Measurements from ENCODE around the gene TCAP. TPM values are rescaled to one million over a fixed set of nuclear protein-coding genes. Genes with fewer than 3 reads are reported as not detected.

Gene TCAP
- total and polyA plus RNA-seq, 2 experiments from 2014 or later: 0.61 to 2.1 TPM

DNA sequence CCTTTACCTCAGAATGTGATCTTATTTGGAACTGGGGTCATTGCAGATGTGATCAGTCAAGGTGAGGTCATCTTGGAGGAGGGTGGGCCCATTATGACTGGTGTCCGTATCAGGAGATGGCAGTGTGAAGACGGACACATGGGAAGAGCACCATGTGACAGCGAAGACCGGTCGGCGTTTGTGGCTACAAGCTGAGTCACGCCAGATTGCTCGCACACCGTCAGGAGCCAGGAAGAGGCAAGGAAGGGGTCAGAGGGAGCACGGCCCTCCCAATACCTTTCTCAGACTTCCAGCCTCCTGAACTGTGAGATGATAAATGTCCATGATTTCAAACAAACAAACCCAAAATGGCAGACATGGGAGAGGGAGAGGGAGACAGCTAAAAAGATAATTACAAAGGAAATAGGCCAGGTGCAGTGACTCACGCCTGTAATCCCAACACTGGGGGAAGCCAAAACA is 15.0 kb upstream of the TCAP start:
- ATAC-seq: no peak
- Mint-ChIP-seq H3K9me3 (no peaks in the 10 kb centered on the region; the same call in 2 of the 3 replicates), H3K4me1 (peaks cover 56% of the 10 kb centered on the region), H3K27me3 (ENCODE audit: insufficient read depth, low read depth, poor library complexity) (peaks cover 20% of the 10 kb centered on the region), H3K4me3 (no peak overlapping the region; the same call in 2 of the 3 replicates), H3K36me3 (ENCODE audit: low read depth) (peaks cover 5% of the 10 kb centered on the region), H3K27ac (no peak overlapping the region)
- Histone ChIP-seq H3K36me3 (ENCODE audit: insufficient read depth) (no peaks in the 10 kb centered on the region), H3K27ac (ENCODE audit: low read depth) (no peak overlapping the region; the same call in 1 of the 2 replicates), H3F3A (replicated peaks; ENCODE audit: low read depth) (peaks cover 14% of the 10 kb centered on the region; the same call in 1 of the 2 replicates), H3K4me3 (no peak overlapping the region), H3K27me3 (ENCODE audit: insufficient read depth) (no peaks in the 10 kb centered on the region), H3K79me2 (replicated peaks; ENCODE audit: insufficient read depth) (peaks cover 32% of the 10 kb centered on the region), H3K4me1 (ENCODE audit: insufficient read depth) (peaks cover 36% of the 10 kb centered on the region), H3K4me2 (no peak overlapping the region), H4K20me1 (replicated peaks; ENCODE audit: insufficient read depth) (peaks cover 10% of the 10 kb centered on the region), H2AFZ (no peak overlapping the region), H3K9me2 (ENCODE audit: insufficient read depth) (no peaks in the 10 kb centered on the region)
- no peak for DNase-seq (ENCODE audit: low spot score)
- TF ChIP-seq, protein P1, sequence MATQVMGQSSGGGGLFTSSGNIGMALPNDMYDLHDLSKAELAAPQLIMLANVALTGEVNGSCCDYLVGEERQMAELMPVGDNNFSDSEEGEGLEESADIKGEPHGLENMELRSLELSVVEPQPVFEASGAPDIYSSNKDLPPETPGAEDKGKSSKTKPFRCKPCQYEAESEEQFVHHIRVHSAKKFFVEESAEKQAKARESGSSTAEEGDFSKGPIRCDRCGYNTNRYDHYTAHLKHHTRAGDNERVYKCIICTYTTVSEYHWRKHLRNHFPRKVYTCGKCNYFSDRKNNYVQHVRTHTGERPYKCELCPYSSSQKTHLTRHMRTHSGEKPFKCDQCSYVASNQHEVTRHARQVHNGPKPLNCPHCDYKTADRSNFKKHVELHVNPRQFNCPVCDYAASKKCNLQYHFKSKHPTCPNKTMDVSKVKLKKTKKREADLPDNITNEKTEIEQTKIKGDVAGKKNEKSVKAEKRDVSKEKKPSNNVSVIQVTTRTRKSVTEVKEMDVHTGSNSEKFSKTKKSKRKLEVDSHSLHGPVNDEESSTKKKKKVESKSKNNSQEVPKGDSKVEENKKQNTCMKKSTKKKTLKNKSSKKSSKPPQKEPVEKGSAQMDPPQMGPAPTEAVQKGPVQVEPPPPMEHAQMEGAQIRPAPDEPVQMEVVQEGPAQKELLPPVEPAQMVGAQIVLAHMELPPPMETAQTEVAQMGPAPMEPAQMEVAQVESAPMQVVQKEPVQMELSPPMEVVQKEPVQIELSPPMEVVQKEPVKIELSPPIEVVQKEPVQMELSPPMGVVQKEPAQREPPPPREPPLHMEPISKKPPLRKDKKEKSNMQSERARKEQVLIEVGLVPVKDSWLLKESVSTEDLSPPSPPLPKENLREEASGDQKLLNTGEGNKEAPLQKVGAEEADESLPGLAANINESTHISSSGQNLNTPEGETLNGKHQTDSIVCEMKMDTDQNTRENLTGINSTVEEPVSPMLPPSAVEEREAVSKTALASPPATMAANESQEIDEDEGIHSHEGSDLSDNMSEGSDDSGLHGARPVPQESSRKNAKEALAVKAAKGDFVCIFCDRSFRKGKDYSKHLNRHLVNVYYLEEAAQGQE (IDR thresholded peaks at IDR 0.05; ENCODE audit: unreplicated experiment): no peak
- no peak for TF ChIP-seq JUNB (IDR thresholded peaks at IDR 0.05; ENCODE audit: unreplicated experiment)
- TF ChIP-seq, protein P2, sequence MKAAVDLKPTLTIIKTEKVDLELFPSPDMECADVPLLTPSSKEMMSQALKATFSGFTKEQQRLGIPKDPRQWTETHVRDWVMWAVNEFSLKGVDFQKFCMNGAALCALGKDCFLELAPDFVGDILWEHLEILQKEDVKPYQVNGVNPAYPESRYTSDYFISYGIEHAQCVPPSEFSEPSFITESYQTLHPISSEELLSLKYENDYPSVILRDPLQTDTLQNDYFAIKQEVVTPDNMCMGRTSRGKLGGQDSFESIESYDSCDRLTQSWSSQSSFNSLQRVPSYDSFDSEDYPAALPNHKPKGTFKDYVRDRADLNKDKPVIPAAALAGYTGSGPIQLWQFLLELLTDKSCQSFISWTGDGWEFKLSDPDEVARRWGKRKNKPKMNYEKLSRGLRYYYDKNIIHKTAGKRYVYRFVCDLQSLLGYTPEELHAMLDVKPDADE (IDR thresholded peaks at IDR 0.05): no peak
- TF ChIP-seq NANOG (IDR thresholded peaks at IDR 0.05; ENCODE audit: borderline replicate concordance): no peak
- no peak for TF ChIP-seq ZNF114 (CRISPR knock-in tag; IDR thresholded peaks at IDR 0.05)
- TF ChIP-seq, protein P3, sequence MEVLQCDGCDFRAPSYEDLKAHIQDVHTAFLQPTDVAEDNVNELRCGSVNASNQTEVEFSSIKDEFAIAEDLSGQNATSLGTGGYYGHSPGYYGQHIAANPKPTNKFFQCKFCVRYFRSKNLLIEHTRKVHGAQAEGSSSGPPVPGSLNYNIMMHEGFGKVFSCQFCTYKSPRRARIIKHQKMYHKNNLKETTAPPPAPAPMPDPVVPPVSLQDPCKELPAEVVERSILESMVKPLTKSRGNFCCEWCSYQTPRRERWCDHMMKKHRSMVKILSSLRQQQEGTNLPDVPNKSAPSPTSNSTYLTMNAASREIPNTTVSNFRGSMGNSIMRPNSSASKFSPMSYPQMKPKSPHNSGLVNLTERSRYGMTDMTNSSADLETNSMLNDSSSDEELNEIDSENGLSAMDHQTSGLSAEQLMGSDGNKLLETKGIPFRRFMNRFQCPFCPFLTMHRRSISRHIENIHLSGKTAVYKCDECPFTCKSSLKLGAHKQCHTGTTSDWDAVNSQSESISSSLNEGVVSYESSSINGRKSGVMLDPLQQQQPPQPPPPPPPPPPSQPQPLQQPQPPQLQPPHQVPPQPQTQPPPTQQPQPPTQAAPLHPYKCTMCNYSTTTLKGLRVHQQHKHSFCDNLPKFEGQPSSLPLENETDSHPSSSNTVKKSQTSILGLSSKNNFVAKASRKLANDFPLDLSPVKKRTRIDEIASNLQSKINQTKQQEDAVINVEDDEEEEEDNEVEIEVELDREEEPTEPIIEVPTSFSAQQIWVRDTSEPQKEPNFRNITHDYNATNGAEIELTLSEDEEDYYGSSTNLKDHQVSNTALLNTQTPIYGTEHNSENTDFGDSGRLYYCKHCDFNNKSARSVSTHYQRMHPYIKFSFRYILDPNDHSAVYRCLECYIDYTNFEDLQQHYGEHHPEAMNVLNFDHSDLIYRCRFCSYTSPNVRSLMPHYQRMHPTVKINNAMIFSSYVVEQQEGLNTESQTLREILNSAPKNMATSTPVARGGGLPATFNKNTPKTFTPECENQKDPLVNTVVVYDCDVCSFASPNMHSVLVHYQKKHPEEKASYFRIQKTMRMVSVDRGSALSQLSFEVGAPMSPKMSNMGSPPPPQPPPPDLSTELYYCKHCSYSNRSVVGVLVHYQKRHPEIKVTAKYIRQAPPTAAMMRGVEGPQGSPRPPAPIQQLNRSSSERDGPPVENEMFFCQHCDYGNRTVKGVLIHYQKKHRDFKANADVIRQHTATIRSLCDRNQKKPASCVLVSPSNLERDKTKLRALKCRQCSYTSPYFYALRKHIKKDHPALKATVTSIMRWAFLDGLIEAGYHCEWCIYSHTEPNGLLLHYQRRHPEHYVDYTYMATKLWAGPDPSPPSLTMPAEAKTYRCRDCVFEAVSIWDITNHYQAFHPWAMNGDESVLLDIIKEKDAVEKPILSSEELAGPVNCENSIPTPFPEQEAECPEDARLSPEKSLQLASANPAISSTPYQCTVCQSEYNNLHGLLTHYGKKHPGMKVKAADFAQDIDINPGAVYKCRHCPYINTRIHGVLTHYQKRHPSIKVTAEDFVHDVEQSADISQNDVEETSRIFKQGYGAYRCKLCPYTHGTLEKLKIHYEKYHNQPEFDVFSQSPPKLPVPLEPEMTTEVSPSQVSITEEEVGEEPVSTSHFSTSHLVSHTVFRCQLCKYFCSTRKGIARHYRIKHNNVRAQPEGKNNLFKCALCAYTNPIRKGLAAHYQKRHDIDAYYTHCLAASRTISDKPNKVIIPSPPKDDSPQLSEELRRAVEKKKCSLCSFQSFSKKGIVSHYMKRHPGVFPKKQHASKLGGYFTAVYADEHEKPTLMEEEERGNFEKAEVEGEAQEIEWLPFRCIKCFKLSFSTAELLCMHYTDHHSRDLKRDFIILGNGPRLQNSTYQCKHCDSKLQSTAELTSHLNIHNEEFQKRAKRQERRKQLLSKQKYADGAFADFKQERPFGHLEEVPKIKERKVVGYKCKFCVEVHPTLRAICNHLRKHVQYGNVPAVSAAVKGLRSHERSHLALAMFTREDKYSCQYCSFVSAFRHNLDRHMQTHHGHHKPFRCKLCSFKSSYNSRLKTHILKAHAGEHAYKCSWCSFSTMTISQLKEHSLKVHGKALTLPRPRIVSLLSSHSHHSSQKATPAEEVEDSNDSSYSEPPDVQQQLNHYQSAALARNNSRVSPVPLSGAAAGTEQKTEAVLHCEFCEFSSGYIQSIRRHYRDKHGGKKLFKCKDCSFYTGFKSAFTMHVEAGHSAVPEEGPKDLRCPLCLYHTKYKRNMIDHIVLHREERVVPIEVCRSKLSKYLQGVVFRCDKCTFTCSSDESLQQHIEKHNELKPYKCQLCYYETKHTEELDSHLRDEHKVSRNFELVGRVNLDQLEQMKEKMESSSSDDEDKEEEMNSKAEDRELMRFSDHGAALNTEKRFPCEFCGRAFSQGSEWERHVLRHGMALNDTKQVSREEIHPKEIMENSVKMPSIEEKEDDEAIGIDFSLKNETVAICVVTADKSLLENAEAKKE (CRISPR knock-in tag; IDR thresholded peaks at IDR 0.05): no peak
- TF ChIP-seq ZNF331 (CRISPR knock-in tag; IDR thresholded peaks at IDR 0.05; ENCODE audit: low read depth): no peak
- no peak for TF ChIP-seq STAT1 (IDR thresholded peaks at IDR 0.05; ENCODE audit: unreplicated experiment)
- TF ChIP-seq, protein P4, sequence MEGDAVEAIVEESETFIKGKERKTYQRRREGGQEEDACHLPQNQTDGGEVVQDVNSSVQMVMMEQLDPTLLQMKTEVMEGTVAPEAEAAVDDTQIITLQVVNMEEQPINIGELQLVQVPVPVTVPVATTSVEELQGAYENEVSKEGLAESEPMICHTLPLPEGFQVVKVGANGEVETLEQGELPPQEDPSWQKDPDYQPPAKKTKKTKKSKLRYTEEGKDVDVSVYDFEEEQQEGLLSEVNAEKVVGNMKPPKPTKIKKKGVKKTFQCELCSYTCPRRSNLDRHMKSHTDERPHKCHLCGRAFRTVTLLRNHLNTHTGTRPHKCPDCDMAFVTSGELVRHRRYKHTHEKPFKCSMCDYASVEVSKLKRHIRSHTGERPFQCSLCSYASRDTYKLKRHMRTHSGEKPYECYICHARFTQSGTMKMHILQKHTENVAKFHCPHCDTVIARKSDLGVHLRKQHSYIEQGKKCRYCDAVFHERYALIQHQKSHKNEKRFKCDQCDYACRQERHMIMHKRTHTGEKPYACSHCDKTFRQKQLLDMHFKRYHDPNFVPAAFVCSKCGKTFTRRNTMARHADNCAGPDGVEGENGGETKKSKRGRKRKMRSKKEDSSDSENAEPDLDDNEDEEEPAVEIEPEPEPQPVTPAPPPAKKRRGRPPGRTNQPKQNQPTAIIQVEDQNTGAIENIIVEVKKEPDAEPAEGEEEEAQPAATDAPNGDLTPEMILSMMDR (conservative IDR thresholded peaks at IDR 0.05; ENCODE audit: low read depth in 2 of 2): no peak
- no peak for TF ChIP-seq EZH2 (IDR thresholded peaks at IDR 0.05; ENCODE audit: low read depth, unreplicated experiment)
- no peak for TF ChIP-seq EZH2phosphoT487 (IDR thresholded peaks at IDR 0.05; ENCODE audit: unreplicated experiment)
- TF ChIP-seq POLR2AphosphoS5 (IDR thresholded peaks at IDR 0.05; ENCODE audit: low read depth): no peak
- no peak for TF ChIP-seq CREB1 (CRISPR knock-in tag; IDR thresholded peaks at IDR 0.05; ENCODE audit: low read depth)
